ENCODE results near the gene ARHGAP19. TPM values are rescaled to one million over a fixed set of nuclear protein-coding genes. Genes with fewer than 3 reads are reported as not detected.

Gene ARHGAP19
- total and polyA plus RNA-seq, 2 experiments from 2014 or later, result 2.7 to 8.7 TPM

GRCh38 chr10:97204826-97205679 lies 87.4 kb downstream of the ARHGAP19 start:
- Histone ChIP-seq H3K4me1 (ENCODE audit: insufficient read depth) (no peaks in the 10 kb centered on the region), H2AFZ (no peak overlapping the region), H3K4me2 (no peak overlapping the region), H4K20me1 (ENCODE audit: insufficient read depth, poor library complexity, severe bottlenecking) (no peaks in the 10 kb centered on the region), H3K27me3 (peaks cover 3% of the 10 kb centered on the region), H3K27ac (no peak overlapping the region), H3K9me3 (ENCODE audit: low read depth) (no peaks in the 10 kb centered on the region), H3K9me2 (replicated peaks; ENCODE audit: insufficient read depth) (no peaks in the 10 kb centered on the region), H3K79me2 (no peaks in the 10 kb centered on the region), H3K36me3 (replicated peaks; ENCODE audit: insufficient read depth, low read depth) (no peaks in the 10 kb centered on the region), H3K4me3 (no peak overlapping the region)
- TF ChIP-seq CTCF (IDR thresholded peaks at IDR 0.05; ENCODE audit: poor library complexity) (no peak), EZH2phosphoT487 (IDR thresholded peaks at IDR 0.05; ENCODE audit: low read depth, severe bottlenecking, unreplicated experiment) (no peak), EZH2 (IDR thresholded peaks at IDR 0.05; ENCODE audit: borderline replicate concordance) (no peak)
- DNase-seq (ENCODE audit: low spot score), result no peak
- WGBS (ENCODE audit: low lambda C conversion rate, missing lambda C conversion rate), result 90% methylated on average over 14 of the region's 14 CpGs

DNA sequence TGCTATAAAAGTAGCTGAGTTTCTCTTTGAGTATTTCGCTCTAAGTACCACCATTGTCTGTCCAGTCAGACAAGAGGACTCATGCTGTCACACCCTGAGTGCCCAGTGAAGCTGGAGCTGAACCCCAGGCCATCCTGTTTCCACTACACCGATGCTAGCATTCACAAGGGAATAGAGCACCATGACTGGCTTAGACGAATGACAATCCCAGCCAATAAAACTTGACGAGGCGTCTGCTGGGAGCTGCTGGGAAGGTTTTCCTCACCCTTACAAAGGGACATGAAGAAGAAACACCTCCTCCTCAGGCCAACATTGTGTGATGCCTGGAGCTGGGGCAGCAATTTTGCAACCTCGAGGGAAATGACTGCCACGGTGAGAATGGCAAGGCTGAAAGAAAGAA lies 89.2 kb downstream of the ARHGAP19 start:
- WGBS (ENCODE audit: low lambda C conversion rate, missing lambda C conversion rate), result 85% methylated on average over 7 of the region's 7 CpGs
- H3K79me2 ChIP-seq, result no peaks in the 10 kb centered on the region
- H3K27ac ChIP-seq, result no peak overlapping the region
- no peaks in the 10 kb centered on the region for H3K9me2 ChIP-seq (replicated peaks; ENCODE audit: insufficient read depth)
- H3K4me2 ChIP-seq, result no peak overlapping the region
- TF ChIP-seq CTCF (IDR thresholded peaks at IDR 0.05; ENCODE audit: poor library complexity), result no peak
- no peak for TF ChIP-seq EZH2 (IDR thresholded peaks at IDR 0.05; ENCODE audit: borderline replicate concordance)
- H3K4me3 ChIP-seq, result no peak overlapping the region
- no peaks in the 10 kb centered on the region for H3K9me3 ChIP-seq (ENCODE audit: low read depth)
- H2AFZ ChIP-seq, result no peak overlapping the region
- DNase-seq (ENCODE audit: low spot score), result no peak
- H4K20me1 ChIP-seq (ENCODE audit: insufficient read depth, poor library complexity, severe bottlenecking), result no peaks in the 10 kb centered on the region
- H3K27me3 ChIP-seq, result peaks cover 8% of the 10 kb centered on the region
- H3K4me1 ChIP-seq (ENCODE audit: insufficient read depth), result no peaks in the 10 kb centered on the region
- no peaks in the 10 kb centered on the region for H3K36me3 ChIP-seq (replicated peaks; ENCODE audit: insufficient read depth, low read depth)

GRCh38 chr10:97200616-97201015 lies 91.8 kb downstream of the ARHGAP19 start:
- H3K4me1 ChIP-seq (ENCODE audit: insufficient read depth), result no peaks in the 10 kb centered on the region
- H3K4me3 ChIP-seq, result no peak overlapping the region
- TF ChIP-seq EZH2phosphoT487 (IDR thresholded peaks at IDR 0.05; ENCODE audit: low read depth, severe bottlenecking, unreplicated experiment), result no peak
- no peak for TF ChIP-seq EZH2 (IDR thresholded peaks at IDR 0.05; ENCODE audit: borderline replicate concordance)
- TF ChIP-seq CTCF (IDR thresholded peaks at IDR 0.05; ENCODE audit: poor library complexity), result no peak
- no peaks in the 10 kb centered on the region for H3K9me2 ChIP-seq (replicated peaks; ENCODE audit: insufficient read depth)
- H3K9me3 ChIP-seq (ENCODE audit: low read depth), result no peaks in the 10 kb centered on the region
- no peaks in the 10 kb centered on the region for H3K79me2 ChIP-seq
- H3K27ac ChIP-seq, result no peak overlapping the region
- peaks cover 26% of the 10 kb centered on the region for H3K27me3 ChIP-seq
- WGBS (ENCODE audit: low lambda C conversion rate, missing lambda C conversion rate), result 90% methylated on average over 6 of the region's 6 CpGs
- no peaks in the 10 kb centered on the region for H4K20me1 ChIP-seq (ENCODE audit: insufficient read depth, poor library complexity, severe bottlenecking)
- no peaks in the 10 kb centered on the region for H3K36me3 ChIP-seq (replicated peaks; ENCODE audit: insufficient read depth, low read depth)
- H2AFZ ChIP-seq, result no peak overlapping the region
- H3K4me2 ChIP-seq, result no peak overlapping the region
- no peak for DNase-seq (ENCODE audit: low spot score)
